NCI-H187 (cell line): ENCODE results near the gene LTC4S.

ENCODE experiments used
- DNase-seq, 2 experiments: peaks; one replicate each; lab custom pipeline; 2025; lab: John Stamatoyannopoulos, UW

LTC4S gene

GRCh38 chr5:179795863-179796833, 2.4 kb downstream of the LTC4S start:
- DNase-seq = peak; percentile 54 to 86

DNA sequence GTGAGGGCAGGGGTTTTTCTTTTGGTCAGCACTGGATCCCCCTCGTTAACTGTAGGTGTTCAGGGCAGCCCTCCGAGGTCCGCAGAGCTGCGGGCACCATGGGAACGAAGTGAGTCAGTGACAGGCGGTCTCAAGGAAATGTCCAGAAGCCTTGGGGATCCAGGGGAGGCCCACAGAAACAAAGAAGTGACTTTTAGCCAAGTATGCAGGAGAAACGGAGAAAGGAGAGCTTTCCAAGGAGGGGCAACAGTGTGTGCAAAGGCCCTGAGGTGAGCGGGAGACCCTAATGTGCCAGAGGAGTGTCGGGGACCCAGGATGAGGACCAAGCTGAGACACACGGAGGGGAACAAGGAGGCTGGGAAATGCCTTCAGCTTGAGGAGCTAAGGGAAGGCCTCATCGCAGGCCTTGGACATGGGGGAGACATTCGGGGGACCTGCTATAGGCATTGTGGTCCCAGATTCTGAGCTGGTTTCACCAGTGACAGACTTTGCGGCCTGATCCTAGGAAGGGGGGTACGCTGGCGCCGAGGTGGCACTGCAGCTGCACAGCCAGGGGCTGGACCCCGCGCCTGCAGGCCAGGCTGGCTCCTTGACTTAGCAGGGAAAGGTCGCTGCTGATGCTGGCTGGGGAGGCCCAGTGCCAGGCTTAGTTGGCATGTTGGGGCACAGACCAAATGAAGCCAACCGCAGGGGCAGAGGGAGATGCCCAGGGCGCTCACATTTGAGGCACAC, 3.3 kb downstream of the LTC4S start:
- no peak for DNase-seq

DNA sequence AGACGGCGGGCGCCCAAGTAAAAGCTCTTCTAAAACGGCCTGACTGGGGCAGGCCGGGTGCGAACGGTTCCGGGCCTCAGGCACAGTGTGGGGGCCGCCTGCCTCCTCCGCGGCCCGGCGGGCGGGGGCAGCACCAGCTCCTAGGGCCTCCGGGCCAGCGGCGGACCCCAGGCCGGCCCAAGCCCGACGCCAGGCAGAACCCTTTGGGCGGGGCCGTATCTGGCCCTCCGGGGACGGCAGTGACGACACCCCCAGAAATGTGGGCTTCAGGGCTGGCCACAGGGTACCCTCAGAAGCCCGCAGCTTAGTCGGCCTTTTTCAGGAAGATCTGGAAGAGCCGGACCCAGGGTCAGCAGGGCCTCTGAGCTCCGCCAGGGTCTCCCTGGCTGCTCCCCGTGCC, 4.0 kb downstream of the LTC4S start:
- DNase-seq = no peak

DNA sequence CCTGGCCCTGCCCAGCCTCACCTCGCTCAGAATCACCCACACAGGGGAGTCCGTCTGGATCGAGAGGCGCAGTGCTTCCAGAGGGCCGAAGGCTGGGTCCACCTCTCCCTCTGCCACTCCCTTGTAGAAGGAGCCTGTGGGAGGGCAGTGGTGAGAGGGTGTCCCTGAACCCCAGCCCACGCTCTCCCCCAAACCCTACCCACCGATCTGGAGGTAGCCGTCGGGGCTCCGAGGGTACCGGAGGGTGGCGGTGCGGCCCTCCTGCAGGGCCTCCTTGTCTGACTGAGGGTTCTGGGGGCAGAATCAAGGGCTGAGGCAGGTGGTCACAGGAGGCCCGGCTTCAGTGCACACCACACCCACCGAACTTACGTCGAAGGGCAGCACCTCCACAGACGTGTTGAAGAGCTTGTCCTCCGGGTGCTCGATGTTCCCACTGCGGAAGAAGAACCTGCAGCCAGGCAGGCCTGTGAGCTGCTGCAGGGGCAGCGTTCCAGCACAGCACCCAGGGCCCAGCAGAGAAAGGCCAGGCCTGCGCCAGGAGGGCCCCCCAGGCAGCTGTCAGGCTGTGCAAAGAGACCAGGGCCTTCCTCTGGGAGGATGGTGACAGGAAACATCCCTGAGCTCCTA, 4.5 kb downstream of the LTC4S start:
- no peak for DNase-seq

- DNase-seq = no peak
Observed at GRCh38 chr5:179798771-179799643, 5.2 kb downstream of the LTC4S start.

- no peak for DNase-seq
Observed at GRCh38 chr5:179799644-179799973, 5.8 kb downstream of the LTC4S start.

DNA sequence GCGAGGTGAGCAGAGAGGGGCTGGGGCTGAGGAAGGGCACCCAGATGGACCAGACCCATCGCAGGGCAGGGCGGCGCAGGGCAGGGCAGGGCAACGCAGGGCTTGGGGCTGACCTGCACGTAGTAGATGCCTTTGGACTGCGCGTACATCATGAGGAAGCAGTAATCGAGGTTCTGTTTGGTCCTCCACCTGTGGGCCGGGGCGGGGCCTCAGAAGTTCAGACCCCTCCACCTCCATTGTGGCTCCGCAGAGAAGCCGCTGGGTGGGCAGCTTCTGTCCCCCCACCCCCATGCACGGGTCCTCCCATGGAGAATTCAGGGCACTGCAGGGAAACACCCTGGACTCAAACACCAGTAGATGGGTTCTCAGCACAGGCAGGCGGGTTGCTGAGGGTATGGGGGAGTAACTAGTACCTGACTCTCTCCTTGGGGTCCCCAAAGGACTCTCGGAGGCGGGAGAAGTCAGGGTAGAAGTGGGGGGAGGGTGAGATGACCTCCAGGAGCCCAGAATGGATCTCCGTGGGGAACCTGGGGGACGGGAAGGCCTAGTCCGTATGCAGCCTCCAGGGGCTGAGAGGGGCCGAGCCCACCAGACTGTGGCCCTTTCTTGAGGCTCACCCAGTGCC, 6.4 kb downstream of the LTC4S start:
- DNase-seq = no peak

GRCh38 chr5:179800696-179801201, 7.0 kb downstream of the LTC4S start:
- DNase-seq = no peak

GRCh38 chr5:179801304-179802206, 7.8 kb downstream of the LTC4S start:
- DNase-seq = peak; percentile 31 to 86

GRCh38 chr5:179802207-179802883, 8.6 kb downstream of the LTC4S start:
- no peak for DNase-seq

DNA sequence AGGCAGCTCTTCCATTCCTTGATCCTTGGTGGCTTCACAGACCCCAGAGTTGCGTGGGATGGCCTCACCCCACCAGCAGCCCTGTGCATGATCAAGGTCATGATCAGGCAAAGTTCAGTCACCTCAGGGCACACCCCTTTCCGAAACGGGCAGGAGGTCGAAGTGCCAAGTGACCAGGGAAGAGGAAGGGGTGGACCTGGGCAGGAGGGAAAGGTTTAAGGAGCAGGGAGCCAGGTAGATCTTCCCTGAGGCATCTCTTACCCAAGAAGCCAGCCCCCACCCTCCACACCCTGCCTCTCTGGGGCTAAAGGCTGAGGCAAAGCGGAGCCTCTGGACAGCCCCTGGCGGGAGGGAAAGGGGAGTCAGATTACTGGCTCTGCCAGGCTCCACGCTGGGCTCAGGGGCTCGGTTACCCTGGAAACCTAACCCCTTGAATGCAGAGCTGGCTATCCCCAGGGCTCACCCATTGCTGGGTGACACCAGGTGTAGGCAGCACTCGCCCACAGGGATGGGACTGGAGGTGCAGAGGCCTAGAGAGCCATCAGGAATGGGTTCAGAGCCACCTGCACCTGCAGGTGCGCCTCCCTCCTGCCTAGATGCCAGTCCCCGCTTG, 9.3 kb downstream of the LTC4S start:
- DNase-seq = peak; percentile 63 to 80

DNA sequence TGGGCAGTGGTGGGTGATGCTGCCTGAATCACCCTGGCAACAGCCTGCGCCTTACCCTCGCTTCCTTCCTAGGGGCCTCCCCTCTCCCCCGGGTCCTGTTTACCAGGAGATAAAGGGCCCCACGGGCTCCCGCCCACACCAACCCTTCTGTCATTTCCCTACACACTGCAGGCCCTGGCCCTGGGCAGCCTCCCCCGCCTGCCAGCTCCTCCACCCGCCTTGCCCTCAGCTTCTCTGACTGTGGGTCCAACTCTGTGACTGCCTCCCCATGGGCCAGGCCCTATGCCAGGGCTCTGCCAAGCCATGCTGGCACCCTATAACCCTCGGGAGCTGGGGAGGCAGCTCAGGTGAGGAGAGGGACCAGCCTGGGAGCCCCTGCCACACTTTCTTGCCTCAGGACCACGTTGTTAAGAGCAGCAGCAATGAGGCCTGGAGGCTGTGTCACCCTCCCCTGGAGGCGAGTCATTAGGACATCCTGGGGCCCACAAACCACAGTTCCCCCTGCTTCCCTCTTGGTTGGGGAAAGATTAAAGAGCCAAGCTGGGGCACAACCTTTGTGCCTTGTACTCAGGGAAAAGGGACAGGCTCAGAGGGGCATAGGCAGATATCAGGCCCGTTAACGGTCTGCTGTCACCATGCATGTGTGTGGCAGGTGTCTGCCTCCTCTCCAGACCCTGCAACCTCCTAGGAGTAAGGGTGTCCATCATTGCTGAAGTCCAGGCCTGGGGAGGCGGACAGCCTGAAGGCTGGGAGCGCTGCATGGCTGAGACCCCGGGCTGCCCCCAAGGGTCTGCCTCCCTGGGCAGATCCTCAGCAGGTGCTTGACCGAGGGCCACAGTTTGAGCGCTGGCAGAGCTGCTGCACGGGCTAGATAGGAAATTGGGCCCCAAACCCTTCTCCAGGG, 10.1 kb downstream of the LTC4S start:
- DNase-seq = peak in 1 of 2 experiments; percentile 29

GRCh38 chr5:179804555-179804947, 10.8 kb downstream of the LTC4S start:
- DNase-seq = no peak

DNA sequence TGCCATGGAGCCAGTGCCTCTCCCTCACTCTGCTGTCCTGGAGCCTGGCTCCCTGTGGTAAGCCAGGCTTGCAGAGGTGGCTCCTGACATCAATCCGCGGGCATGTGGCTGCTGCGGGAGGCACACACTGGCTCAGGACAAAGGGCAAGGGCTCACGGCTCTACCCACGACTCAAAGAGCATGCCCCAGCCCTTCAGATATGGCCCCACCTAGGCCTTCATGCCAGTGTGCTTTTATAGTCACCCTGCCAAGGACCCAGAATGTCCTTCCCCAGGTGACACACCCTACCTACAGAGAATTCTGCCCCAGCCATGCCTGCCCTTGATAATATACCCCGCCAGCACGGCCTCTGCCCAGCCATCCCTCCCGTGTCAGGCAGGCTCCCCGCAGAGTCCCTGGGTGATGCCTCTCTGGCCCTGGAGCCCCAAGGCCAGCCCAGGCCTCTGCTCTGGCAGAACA, 11.3 kb downstream of the LTC4S start:
- no peak for DNase-seq

- no peak for DNase-seq
Observed at GRCh38 chr5:179805529-179806249, 11.9 kb downstream of the LTC4S start.

- DNase-seq = peak; percentile 15 to 62
Observed at GRCh38 chr5:179806250-179807048, 12.7 kb downstream of the LTC4S start, which contains the start of gene MGAT4B. Gene MGAT4B, minus strand, starts transcription at chr5:179806866. Its CDS starts 283 bp downstream, at chr5:179806583.
